NT2/D1 (cell line): ENCODE measurements around the gene SRP54.
A peak's percentile ranks its signal among the peaks of the same experiment; 100 is the strongest.

Experiments used
- DNase-seq: peaks from one replicate; pipeline ENCODE4 v3.0.0-alpha.2; 2011; ENCODE audit warnings: low read depth, low spot score
- H3K27me3 ChIP-seq: 2 replicates; pipeline ENCODE4 v1.6.0; 2011; ENCODE audit warnings: mild to moderate bottlenecking; ENCODE audit not compliant: insufficient read length, insufficient read depth
- H3K36me3 ChIP-seq: 2 replicates; pipeline ENCODE4 v1.6.1; 2011; ENCODE audit warnings: mild to moderate bottlenecking, low read length, mixed read lengths; ENCODE audit not compliant: insufficient read depth, insufficient read length
- H3K4me1 ChIP-seq: 2 replicates; pipeline ENCODE4 v1.5.1; 2011; ENCODE audit not compliant: insufficient read depth, insufficient read length
- H3K4me3 ChIP-seq: 2 replicates; pipeline ENCODE4 v1.5.1; 2011; ENCODE audit warnings: low read depth; ENCODE audit not compliant: insufficient read length
- H3K9ac ChIP-seq: 2 replicates; pipeline ENCODE4 v1.6.0; 2011; ENCODE audit warnings: low read depth; ENCODE audit not compliant: insufficient read length
- H3K9me3 ChIP-seq: 2 replicates; pipeline ENCODE4 v1.5.1; 2011; ENCODE audit warnings: mild to moderate bottlenecking, low read length; ENCODE audit not compliant: insufficient read depth
- SUZ12 ChIP-seq: IDR thresholded peaks from 2 replicates; pipeline ENCODE4 v1.6.1; 2011; ENCODE audit not compliant: insufficient read length, insufficient read depth; ENCODE audit errors: extremely low read depth
- YY1 ChIP-seq: IDR thresholded peaks from 2 replicates; pipeline ENCODE4 v1.6.1; 2011; ENCODE audit not compliant: insufficient read length, insufficient read depth
- ZNF274 ChIP-seq: IDR thresholded peaks from 2 replicates; pipeline ENCODE4 v1.6.1; 2011; ENCODE audit warnings: mild to moderate bottlenecking, low read depth, low read length

The SRP54 gene

DNA sequence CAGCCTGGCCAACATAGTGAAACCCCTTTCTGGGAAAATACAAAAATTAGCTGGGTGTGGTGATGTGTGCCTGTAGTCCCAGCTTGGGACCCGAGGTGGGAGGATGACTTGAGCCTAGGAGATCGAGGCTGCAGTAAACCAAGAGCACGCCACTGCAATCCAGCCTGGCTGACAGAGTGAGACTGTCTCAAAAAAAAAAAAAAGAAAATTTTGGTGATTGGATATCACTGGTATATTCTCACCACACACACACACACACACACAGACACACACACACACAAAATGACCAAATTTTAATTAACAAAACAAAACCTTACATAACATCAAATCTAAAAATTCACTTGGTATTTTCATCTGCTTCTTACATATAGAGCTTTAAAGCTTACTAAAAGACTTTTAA, 59.8 kb downstream of the SRP54 start:
- no peak for TF ChIP-seq YY1
- TF ChIP-seq ZNF274 = no peak
- no peak for TF ChIP-seq SUZ12
- Histone ChIP-seq H3K9ac (no peak overlapping the region), H3K27me3 (no peaks in the 10 kb centered on the region), H3K36me3 (no peaks in the 10 kb centered on the region), H3K4me3 (no peak overlapping the region), H3K9me3 (no peaks in the 10 kb centered on the region), H3K4me1 (no peaks in the 10 kb centered on the region)
- DNase-seq = no peak

DNA sequence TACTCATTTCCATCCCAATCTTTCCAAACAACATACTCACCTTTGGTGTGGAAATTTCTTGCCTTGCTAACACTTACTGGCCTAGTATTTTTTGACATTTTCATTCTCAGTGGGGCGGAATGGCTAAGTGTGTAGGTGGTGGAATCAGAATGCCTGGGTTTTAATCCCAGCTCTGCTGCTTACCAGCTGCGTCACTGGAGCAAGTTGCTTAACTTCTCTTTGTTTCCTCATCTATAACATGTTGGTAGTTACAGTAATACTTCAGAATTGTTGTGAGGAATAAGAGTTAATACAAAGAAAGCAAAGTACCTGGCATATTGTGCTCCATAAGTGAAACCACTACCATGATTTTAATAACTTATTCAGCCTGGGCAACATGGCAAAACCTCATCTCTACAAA, 60.3 kb downstream of the SRP54 start:
- H3K36me3 ChIP-seq = peaks cover 2% of the 10 kb centered on the region
- TF ChIP-seq ZNF274 (no peak), YY1 (no peak), SUZ12 (no peak)
- no peaks in the 10 kb centered on the region for H3K4me1 ChIP-seq
- no peak overlapping the region for H3K4me3 ChIP-seq
- no peaks in the 10 kb centered on the region for H3K9me3 ChIP-seq
- no peaks in the 10 kb centered on the region for H3K27me3 ChIP-seq
- no peak for DNase-seq
- H3K9ac ChIP-seq = no peak overlapping the region

DNA sequence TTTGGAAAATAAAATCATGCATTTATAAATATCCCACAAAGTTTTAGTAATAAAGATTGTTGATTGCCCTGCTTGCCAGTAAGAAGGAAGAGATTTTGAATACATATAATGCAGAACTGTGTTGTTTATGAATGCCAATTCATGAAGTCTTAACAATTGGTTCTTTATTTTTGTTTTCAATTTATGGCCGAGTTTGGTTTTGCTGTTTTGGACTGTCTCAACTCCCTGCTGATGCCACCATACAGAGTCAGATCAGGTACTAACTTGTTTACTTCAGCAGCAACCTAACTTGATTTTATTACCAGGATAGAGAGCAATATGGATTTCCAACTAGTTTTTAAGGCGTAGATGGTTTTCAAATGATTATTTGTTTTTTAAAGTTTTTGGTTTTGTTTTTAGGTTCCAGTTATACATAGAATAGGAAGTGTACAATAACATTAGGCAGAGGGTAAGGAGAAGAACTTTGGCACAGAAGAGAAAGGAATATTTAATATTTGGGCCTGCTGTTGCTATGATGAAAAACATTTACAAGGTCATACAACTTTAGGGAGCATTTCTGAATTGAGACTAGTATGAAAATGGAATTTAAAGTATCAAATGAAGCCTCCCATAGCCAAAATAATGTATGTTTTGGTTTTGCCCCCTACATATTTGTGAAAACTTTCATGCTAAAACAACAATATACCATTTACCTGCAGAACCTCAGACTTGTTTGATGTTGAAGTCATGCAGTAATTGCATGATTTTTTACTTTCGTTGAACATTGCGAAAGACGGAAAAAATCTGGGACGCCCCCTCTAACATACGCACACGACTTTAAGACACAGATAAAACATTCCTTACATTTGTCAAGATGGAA, 62.4 kb downstream of the SRP54 start:
- H3K27me3 ChIP-seq = no peaks in the 10 kb centered on the region
- H3K9ac ChIP-seq = peak overlapping the region; percentile 69
- no peaks in the 10 kb centered on the region for H3K9me3 ChIP-seq
- H3K4me1 ChIP-seq = no peaks in the 10 kb centered on the region
- peak overlapping the region; percentile 83 for H3K4me3 ChIP-seq
- H3K36me3 ChIP-seq = peaks cover 15% of the 10 kb centered on the region
- TF ChIP-seq YY1 (no peak), SUZ12 (no peak), ZNF274 (no peak)
- DNase-seq = no peak

DNA sequence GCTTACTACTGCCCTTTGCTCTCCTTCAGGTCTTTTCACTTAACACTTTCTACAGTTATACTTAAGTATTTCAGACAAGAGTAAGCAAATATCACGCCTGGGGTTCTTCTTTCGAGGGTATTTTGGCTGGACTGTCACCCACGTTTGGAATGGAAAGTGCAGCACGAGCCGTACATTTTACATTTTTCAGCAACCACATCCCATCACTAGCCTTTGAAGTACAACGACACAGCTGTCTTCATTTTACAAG, 62.9 kb downstream of the SRP54 start:
- Histone ChIP-seq H3K9me3 (no peaks in the 10 kb centered on the region), H3K9ac (peak overlapping the region; percentile 69), H3K27me3 (no peaks in the 10 kb centered on the region), H3K36me3 (peaks cover 15% of the 10 kb centered on the region), H3K4me3 (peak overlapping the region; percentile 83), H3K4me1 (no peaks in the 10 kb centered on the region)
- DNase-seq = no peak
- TF ChIP-seq SUZ12 (no peak), ZNF274 (no peak), YY1 (no peak)

DNA sequence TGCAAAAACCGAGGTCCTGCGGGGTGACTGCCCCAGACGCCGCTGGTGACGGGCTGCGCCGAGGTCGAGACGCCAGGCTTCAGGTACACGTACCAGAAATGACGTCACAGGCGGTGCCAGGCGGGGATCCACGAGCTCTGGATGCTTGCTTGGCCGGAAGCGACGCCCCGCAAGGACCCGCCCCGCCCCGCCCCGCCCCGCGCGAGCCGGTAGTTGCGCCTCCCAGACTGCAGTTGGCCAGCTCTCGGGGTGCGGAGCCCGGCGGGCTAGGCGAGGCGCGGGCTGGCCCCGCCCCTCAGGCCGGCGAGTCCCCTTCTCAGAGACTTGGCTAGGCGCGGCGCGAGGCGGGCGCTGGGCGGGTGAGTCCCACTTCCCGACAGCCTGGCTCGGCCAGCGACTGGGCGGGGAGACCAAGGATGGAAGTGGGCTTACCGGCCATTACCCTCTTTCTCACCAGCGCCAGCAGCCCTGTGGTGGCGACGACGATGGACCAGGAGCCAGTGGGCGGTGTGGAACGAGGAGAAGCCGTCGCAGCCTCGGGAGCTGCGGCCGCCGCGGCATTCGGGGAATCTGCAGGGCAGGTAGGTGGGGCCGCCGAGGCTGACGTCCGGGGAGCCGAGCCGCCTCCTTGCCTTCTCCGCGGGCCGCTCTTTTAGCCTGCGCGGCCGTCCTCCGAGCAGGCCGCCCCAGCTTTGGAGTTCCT, 63.4 kb downstream of the SRP54 start, which contains the start of gene FAM177A1:
Gene FAM177A1 (plus strand): TSS at position 225 of the 703 bp plus-strand sequence. CDS start 192 bp downstream, at position 417.
- Histone ChIP-seq H3K9me3 (no peaks in the 10 kb centered on the region), H3K36me3 (peaks cover 15% of the 10 kb centered on the region), H3K4me3 (peak within 1 kb of the TSS; percentile 83), H3K4me1 (no peaks in the 10 kb centered on the region), H3K9ac (peak within 1 kb of the TSS; percentile 90), H3K27me3 (no peaks in the 10 kb centered on the region)
- DNase-seq = peak; percentile 84
- TF ChIP-seq YY1 (no peak), ZNF274 (no peak), SUZ12 (no peak)

DNA sequence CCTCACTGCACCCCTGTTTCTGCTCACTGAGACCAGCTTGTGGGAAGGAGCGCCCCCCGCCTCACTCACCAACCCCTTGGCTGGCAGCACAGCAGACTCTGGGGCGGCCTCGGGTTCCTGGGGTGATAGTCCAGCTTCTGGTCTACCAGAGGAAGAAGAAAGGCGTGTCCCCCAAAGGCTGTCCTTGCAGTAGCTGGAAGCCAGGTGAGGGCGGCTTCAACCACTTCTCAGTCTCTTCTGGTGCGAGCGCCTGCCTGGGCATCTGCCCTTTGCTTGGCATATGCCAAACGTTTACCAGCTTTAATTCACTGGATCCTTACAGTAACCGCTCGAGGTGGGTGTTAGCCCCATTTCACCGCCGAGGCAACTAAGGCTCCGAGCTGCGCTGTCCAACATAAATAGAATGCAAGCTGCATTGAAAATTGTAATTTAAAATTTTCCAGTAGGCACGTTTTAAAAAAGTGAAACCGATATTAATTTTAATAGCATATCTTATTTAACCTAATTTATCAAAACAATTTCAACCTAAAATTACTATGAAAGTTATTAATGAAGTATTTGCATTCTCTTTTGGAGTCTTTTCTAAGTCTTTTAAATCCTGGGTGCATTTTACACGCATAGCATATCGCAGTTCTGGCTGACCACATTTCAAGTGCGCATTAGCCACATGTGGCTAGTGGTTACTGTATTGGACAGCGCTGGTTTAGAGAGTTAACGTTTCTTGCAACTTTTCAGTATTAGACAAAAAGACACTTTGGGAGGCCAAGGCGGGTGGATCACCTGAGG, 64.2 kb downstream of the SRP54 start:
- no peaks in the 10 kb centered on the region for H3K4me1 ChIP-seq
- H3K27me3 ChIP-seq = no peaks in the 10 kb centered on the region
- no peaks in the 10 kb centered on the region for H3K9me3 ChIP-seq
- H3K4me3 ChIP-seq = peak overlapping the region; percentile 83
- peak; percentile 16 for DNase-seq
- no peak for TF ChIP-seq ZNF274
- TF ChIP-seq SUZ12 = no peak
- no peak for TF ChIP-seq YY1
- peaks cover 20% of the 10 kb centered on the region for H3K36me3 ChIP-seq
- H3K9ac ChIP-seq = peak overlapping the region; percentile 90
